ENCODE measurements around the gene VWCE. TPM values are rescaled to one million over a fixed set of nuclear protein-coding genes. Genes with fewer than 3 reads are reported as not detected.
"Not testable (repeated sequence)": the region's sequence is repeated elsewhere in the genome, so short reads cannot be mapped to it uniquely, and the experiment has no call there.

The VWCE gene
- polyA plus RNA-seq, 1 donor (not counting 4 experiments of a cell fraction or from before 2014, with no cell fraction given): 0.30 TPM

GRCh38 chr11:61237130-61237529, 58.0 kb downstream of the VWCE start:
- H3K4me3 ChIP-seq (ENCODE audit: control insufficient read depth in 2 of 3, extremely low read depth in 1 of 3, insufficient read depth in 2 of 3, low read depth in 1 of 3, low read length in 3 of 3); H3K27ac ChIP-seq (ENCODE audit: control insufficient read depth, insufficient read depth, low read length); H3K4me1 ChIP-seq (ENCODE audit: control insufficient read depth, extremely low read depth, insufficient read depth, low read length); H3K9me1 ChIP-seq (ENCODE audit: control insufficient read depth, extremely low read depth, insufficient read depth, low read length); H4K20me1 ChIP-seq (ENCODE audit: control insufficient read depth, extremely low read depth, insufficient read depth, low read length); DNase-seq (ENCODE audit: low read depth, low spot score); H3K4me2 ChIP-seq (ENCODE audit: control insufficient read depth, extremely low read depth, insufficient read depth, low read depth, low read length); H3K9me3 ChIP-seq (ENCODE audit: control insufficient read depth, low read depth, low read length); H3K9ac ChIP-seq (ENCODE audit: control insufficient read depth, extremely low read depth, insufficient read depth, low read length); H3K79me2 ChIP-seq (ENCODE audit: control insufficient read depth, insufficient read depth, low read length); H2AFZ ChIP-seq (ENCODE audit: control insufficient read depth, low read length); H3K27me3 ChIP-seq (ENCODE audit: control insufficient read depth, extremely low read depth, insufficient read depth, low read length); dilution Hi-C loops (cut with MboI; ENCODE audit: extremely low pct_ligation_motif_present, low sequenced_read_pairs); H3K36me3 ChIP-seq (ENCODE audit: control insufficient read depth in 2 of 2, extremely low read depth in 1 of 2, insufficient read depth in 2 of 2, low read length in 2 of 2): not testable (repeated sequence)
- peak; percentile 41 for FAIRE-seq

DNA sequence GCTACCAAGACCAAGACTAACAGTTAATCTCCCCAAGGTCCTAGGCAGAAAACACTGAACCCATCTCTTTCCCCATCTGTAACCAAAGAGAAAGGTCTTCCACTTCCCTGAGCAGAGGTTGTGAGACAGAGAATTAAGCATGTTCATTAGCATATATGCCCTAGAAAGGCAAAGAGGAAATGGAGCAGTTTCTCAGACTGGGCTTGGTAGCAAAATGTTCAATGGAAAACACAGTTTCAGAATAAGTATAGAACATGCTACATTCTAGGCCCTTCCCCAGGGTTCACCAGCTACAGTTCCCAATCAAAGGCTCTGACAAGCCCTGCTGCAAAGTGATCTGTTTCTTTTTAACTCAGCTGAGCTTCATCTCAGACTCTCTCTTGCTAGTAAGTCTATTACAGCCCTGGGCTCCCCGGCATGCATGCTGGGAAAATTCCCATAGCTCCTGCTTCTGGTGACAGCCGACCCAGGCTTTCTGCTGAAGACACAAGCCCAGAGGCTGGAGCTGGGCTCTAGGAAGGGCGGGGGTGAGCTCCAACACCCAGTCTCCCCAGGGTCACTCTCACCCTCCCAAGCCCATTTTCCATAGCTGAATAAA, 62.5 kb downstream of the VWCE start:
- H3K4me1 ChIP-seq (ENCODE audit: control insufficient read depth, extremely low read depth, insufficient read depth, low read length); H3K9ac ChIP-seq (ENCODE audit: control insufficient read depth, extremely low read depth, insufficient read depth, low read length); H3K4me2 ChIP-seq (ENCODE audit: control insufficient read depth, extremely low read depth, insufficient read depth, low read depth, low read length); dilution Hi-C loops (cut with MboI; ENCODE audit: extremely low pct_ligation_motif_present, low sequenced_read_pairs); H3K9me3 ChIP-seq (ENCODE audit: control insufficient read depth, low read depth, low read length); H4K20me1 ChIP-seq (ENCODE audit: control insufficient read depth, extremely low read depth, insufficient read depth, low read length); H3K9me1 ChIP-seq (ENCODE audit: control insufficient read depth, extremely low read depth, insufficient read depth, low read length); FAIRE-seq; H3K27me3 ChIP-seq (ENCODE audit: control insufficient read depth, extremely low read depth, insufficient read depth, low read length); H3K79me2 ChIP-seq (ENCODE audit: control insufficient read depth, insufficient read depth, low read length); H3K36me3 ChIP-seq (ENCODE audit: control insufficient read depth in 2 of 2, extremely low read depth in 1 of 2, insufficient read depth in 2 of 2, low read length in 2 of 2); H3K4me3 ChIP-seq (ENCODE audit: control insufficient read depth in 2 of 3, extremely low read depth in 1 of 3, insufficient read depth in 2 of 3, low read depth in 1 of 3, low read length in 3 of 3); DNase-seq (ENCODE audit: low read depth, low spot score); H3K27ac ChIP-seq (ENCODE audit: control insufficient read depth, insufficient read depth, low read length); H2AFZ ChIP-seq (ENCODE audit: control insufficient read depth, low read length): not testable (repeated sequence)

DNA sequence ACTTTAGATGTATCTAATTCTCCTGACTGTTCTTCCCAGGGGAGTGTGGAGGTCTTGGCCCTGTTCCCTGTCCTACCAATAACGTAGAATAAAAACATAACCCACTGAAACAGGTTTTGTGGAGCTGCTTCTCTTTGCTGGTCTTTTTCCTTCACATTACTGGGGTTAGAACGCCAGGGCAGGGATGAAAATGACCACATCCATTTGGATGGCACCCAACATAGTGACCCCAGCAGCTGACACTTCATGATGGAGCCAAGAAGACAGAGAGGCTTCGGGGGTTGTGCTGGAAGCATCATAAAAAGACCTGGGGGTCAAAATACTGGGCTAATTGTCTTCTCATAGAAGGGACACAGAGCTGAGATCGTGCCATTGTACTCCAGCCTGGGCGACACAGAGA, 63.5 kb downstream of the VWCE start:
- dilution Hi-C loops (cut with MboI; ENCODE audit: extremely low pct_ligation_motif_present, low sequenced_read_pairs); H3K36me3 ChIP-seq (ENCODE audit: control insufficient read depth in 2 of 2, extremely low read depth in 1 of 2, insufficient read depth in 2 of 2, low read length in 2 of 2); H3K4me3 ChIP-seq (ENCODE audit: control insufficient read depth in 2 of 3, extremely low read depth in 1 of 3, insufficient read depth in 2 of 3, low read depth in 1 of 3, low read length in 3 of 3); H3K9me1 ChIP-seq (ENCODE audit: control insufficient read depth, extremely low read depth, insufficient read depth, low read length); H3K27ac ChIP-seq (ENCODE audit: control insufficient read depth, insufficient read depth, low read length); H3K9ac ChIP-seq (ENCODE audit: control insufficient read depth, extremely low read depth, insufficient read depth, low read length); H3K79me2 ChIP-seq (ENCODE audit: control insufficient read depth, insufficient read depth, low read length); H3K27me3 ChIP-seq (ENCODE audit: control insufficient read depth, extremely low read depth, insufficient read depth, low read length); H3K4me2 ChIP-seq (ENCODE audit: control insufficient read depth, extremely low read depth, insufficient read depth, low read depth, low read length); FAIRE-seq; H4K20me1 ChIP-seq (ENCODE audit: control insufficient read depth, extremely low read depth, insufficient read depth, low read length); H3K9me3 ChIP-seq (ENCODE audit: control insufficient read depth, low read depth, low read length); DNase-seq (ENCODE audit: low read depth, low spot score); H2AFZ ChIP-seq (ENCODE audit: control insufficient read depth, low read length); H3K4me1 ChIP-seq (ENCODE audit: control insufficient read depth, extremely low read depth, insufficient read depth, low read length): not testable (repeated sequence)

DNA sequence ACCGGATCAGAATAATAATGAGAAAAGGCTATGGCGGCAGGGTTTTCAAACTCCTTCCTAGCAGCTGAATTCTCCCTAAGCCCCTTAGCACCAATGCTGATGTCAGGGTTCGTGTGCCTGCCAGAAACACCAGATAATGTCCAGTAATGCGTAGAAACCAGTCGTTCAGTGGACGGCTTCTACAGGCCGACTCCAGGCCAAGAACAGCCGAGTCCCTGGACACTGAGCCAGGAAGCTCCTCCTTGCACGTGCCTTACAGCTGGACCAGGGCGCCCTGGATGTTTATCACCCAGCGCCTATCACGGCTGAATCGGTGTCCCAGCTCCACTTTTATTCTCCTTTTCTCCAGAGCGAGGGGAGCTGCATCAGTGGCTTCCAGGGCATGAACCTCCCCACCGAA, 64.1 kb downstream of the VWCE start:
- H3K27ac ChIP-seq (ENCODE audit: control insufficient read depth, insufficient read depth, low read length); H2AFZ ChIP-seq (ENCODE audit: control insufficient read depth, low read length); H4K20me1 ChIP-seq (ENCODE audit: control insufficient read depth, extremely low read depth, insufficient read depth, low read length); DNase-seq (ENCODE audit: low read depth, low spot score); dilution Hi-C loops (cut with MboI; ENCODE audit: extremely low pct_ligation_motif_present, low sequenced_read_pairs); H3K9me1 ChIP-seq (ENCODE audit: control insufficient read depth, extremely low read depth, insufficient read depth, low read length); H3K4me3 ChIP-seq (ENCODE audit: control insufficient read depth in 2 of 3, extremely low read depth in 1 of 3, insufficient read depth in 2 of 3, low read depth in 1 of 3, low read length in 3 of 3); H3K9me3 ChIP-seq (ENCODE audit: control insufficient read depth, low read depth, low read length); H3K79me2 ChIP-seq (ENCODE audit: control insufficient read depth, insufficient read depth, low read length); H3K36me3 ChIP-seq (ENCODE audit: control insufficient read depth in 2 of 2, extremely low read depth in 1 of 2, insufficient read depth in 2 of 2, low read length in 2 of 2); H3K4me1 ChIP-seq (ENCODE audit: control insufficient read depth, extremely low read depth, insufficient read depth, low read length); H3K27me3 ChIP-seq (ENCODE audit: control insufficient read depth, extremely low read depth, insufficient read depth, low read length); H3K4me2 ChIP-seq (ENCODE audit: control insufficient read depth, extremely low read depth, insufficient read depth, low read depth, low read length); H3K9ac ChIP-seq (ENCODE audit: control insufficient read depth, extremely low read depth, insufficient read depth, low read length); FAIRE-seq: not testable (repeated sequence)

DNA sequence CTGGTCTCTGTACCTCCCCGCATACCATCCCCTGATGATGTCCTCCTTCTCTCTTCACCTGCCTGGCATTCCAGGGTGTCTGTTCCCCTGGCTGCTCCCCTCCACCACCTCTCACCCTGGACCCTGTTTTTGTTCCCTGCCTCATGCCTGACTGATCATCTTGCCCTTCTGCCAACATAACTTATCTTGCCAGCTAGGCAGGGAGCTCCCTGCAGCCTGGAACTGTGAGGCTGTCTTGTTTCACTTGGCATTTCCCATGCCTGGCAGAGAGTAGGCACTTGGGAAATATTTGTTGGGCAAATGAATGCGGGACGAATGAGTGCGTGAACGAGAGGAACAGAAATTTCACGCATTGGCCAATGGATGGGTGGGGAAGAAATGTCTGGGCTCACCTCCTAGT, 65.7 kb downstream of the VWCE start:
- H3K79me2 ChIP-seq (ENCODE audit: control insufficient read depth, insufficient read depth, low read length); dilution Hi-C loops (cut with MboI; ENCODE audit: extremely low pct_ligation_motif_present, low sequenced_read_pairs); H3K27ac ChIP-seq (ENCODE audit: control insufficient read depth, insufficient read depth, low read length); H3K27me3 ChIP-seq (ENCODE audit: control insufficient read depth, extremely low read depth, insufficient read depth, low read length); H2AFZ ChIP-seq (ENCODE audit: control insufficient read depth, low read length); DNase-seq (ENCODE audit: low read depth, low spot score); H3K9me3 ChIP-seq (ENCODE audit: control insufficient read depth, low read depth, low read length); FAIRE-seq; H3K36me3 ChIP-seq (ENCODE audit: control insufficient read depth in 2 of 2, extremely low read depth in 1 of 2, insufficient read depth in 2 of 2, low read length in 2 of 2); H3K9me1 ChIP-seq (ENCODE audit: control insufficient read depth, extremely low read depth, insufficient read depth, low read length); H3K4me3 ChIP-seq (ENCODE audit: control insufficient read depth in 2 of 3, extremely low read depth in 1 of 3, insufficient read depth in 2 of 3, low read depth in 1 of 3, low read length in 3 of 3); H3K9ac ChIP-seq (ENCODE audit: control insufficient read depth, extremely low read depth, insufficient read depth, low read length); H3K4me2 ChIP-seq (ENCODE audit: control insufficient read depth, extremely low read depth, insufficient read depth, low read depth, low read length); H4K20me1 ChIP-seq (ENCODE audit: control insufficient read depth, extremely low read depth, insufficient read depth, low read length); H3K4me1 ChIP-seq (ENCODE audit: control insufficient read depth, extremely low read depth, insufficient read depth, low read length): not testable (repeated sequence)

Data from keratinocyte (primary cell).